K562 (cell line): ENCODE results near the gene NYAP1.

Source experiments
- POLR2AphosphoS5 ChIP-seq: IDR thresholded peaks from 2 replicates; pipeline ENCODE4 v1.6.1; 2011; ENCODE audit warnings: mild to moderate bottlenecking, low read depth, low read length, moderate library complexity; ENCODE audit not compliant: control insufficient read depth, insufficient read depth
- TAF1 ChIP-seq: IDR thresholded peaks from 2 replicates; pipeline ENCODE4 v1.6.1; 2011; ENCODE audit warnings: mild to moderate bottlenecking, low read length, moderate library complexity; ENCODE audit not compliant: insufficient read depth, control insufficient read depth, severe bottlenecking; ENCODE audit errors: extremely low read depth
- TF ChIP-seq, protein P1 (sequence below): fragments of 450-650 bp; IDR thresholded peaks from 2 replicates; pipeline ENCODE4 v1.6.1; 2017; ENCODE audit warnings: antibody characterized with exemption, mild to moderate bottlenecking
- TF ChIP-seq, protein P2 (sequence below), 3 experiments: IDR thresholded peaks in 2 of 3; conservative IDR thresholded peaks in 1 of 3; 2 replicates each; pipeline ENCODE4 v1.5.1; 2011 to 2012; ENCODE audit warnings: low read length in 3 of 3, mild to moderate bottlenecking in 3 of 3, control low read depth in 2 of 3, improper control_type of control experiment in 1 of 3, inconsistent platforms in 1 of 3, low read depth in 1 of 3, mixed read lengths in 1 of 3, moderate library complexity in 1 of 3; ENCODE audit not compliant: insufficient read depth in 2 of 3

DNA sequence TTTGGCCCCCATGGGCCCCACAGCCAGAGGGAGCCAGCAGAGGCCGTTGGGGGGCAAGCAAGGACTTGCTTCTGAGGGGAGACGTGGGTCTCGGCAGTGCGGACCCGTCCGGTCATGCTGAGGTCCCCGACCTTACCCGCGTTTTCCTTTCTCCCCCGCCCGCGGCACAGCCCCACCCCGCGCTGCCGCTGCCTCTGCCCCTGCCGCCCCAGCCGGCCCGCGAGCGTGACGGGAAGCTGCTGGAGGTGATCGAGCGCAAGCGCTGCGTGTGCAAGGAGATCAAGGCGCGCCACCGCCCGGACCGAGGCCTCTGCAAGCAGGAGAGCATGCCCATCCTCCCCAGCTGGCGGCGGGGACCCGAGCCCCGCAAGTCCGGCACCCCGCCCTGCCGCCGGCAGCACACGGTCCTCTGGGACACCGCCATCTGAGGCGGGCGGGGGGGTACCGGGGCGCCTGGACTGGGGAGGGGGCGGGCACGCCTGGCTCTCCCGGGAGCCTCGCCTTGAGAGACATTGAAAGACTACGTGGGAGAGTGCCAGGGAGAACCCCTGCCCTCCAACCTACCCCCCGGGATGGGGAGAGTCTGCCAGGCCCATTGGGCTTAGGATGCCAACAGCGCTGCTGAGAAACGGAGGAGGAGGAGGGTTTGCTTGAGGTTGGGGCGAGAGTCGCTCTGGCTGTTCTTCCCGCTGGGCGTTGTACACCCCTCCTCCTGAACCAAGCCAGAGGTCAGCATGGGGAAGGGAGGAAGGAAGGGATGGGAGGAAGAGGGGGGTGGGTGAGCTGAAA, 9.9 kb downstream of the NYAP1 start:
- TF ChIP-seq, protein P1, sequence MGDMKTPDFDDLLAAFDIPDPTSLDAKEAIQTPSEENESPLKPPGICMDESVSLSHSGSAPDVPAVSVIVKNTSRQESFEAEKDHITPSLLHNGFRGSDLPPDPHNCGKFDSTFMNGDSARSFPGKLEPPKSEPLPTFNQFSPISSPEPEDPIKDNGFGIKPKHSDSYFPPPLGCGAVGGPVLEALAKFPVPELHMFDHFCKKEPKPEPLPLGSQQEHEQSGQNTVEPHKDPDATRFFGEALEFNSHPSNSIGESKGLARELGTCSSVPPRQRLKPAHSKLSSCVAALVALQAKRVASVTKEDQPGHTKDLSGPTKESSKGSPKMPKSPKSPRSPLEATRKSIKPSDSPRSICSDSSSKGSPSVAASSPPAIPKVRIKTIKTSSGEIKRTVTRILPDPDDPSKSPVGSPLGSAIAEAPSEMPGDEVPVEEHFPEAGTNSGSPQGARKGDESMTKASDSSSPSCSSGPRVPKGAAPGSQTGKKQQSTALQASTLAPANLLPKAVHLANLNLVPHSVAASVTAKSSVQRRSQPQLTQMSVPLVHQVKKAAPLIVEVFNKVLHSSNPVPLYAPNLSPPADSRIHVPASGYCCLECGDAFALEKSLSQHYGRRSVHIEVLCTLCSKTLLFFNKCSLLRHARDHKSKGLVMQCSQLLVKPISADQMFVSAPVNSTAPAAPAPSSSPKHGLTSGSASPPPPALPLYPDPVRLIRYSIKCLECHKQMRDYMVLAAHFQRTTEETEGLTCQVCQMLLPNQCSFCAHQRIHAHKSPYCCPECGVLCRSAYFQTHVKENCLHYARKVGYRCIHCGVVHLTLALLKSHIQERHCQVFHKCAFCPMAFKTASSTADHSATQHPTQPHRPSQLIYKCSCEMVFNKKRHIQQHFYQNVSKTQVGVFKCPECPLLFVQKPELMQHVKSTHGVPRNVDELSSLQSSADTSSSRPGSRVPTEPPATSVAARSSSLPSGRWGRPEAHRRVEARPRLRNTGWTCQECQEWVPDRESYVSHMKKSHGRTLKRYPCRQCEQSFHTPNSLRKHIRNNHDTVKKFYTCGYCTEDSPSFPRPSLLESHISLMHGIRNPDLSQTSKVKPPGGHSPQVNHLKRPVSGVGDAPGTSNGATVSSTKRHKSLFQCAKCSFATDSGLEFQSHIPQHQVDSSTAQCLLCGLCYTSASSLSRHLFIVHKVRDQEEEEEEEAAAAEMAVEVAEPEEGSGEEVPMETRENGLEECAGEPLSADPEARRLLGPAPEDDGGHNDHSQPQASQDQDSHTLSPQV, result no peak
- TF ChIP-seq POLR2AphosphoS5 (no peak), TAF1 (no peak)
- TF ChIP-seq, protein P2, sequence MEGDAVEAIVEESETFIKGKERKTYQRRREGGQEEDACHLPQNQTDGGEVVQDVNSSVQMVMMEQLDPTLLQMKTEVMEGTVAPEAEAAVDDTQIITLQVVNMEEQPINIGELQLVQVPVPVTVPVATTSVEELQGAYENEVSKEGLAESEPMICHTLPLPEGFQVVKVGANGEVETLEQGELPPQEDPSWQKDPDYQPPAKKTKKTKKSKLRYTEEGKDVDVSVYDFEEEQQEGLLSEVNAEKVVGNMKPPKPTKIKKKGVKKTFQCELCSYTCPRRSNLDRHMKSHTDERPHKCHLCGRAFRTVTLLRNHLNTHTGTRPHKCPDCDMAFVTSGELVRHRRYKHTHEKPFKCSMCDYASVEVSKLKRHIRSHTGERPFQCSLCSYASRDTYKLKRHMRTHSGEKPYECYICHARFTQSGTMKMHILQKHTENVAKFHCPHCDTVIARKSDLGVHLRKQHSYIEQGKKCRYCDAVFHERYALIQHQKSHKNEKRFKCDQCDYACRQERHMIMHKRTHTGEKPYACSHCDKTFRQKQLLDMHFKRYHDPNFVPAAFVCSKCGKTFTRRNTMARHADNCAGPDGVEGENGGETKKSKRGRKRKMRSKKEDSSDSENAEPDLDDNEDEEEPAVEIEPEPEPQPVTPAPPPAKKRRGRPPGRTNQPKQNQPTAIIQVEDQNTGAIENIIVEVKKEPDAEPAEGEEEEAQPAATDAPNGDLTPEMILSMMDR (IDR thresholded peaks at IDR 0.05 in 2 of 3, conservative IDR thresholded peaks at IDR 0.05 in 1 of 3; ENCODE audit: insufficient read depth in 2 of 3, low read depth in 1 of 3, low read length in 3 of 3), result peak in 2 of 3 experiments; percentile 35 to 37; a peak in 3 of 6 replicates
